Loucy (cell line): ENCODE results near the gene CYP27B1.
A peak's percentile ranks its signal among the peaks of the same experiment; 100 is the strongest.

Experiments used
- H2AFZ ChIP-seq: fragments of 200-600 bp; sonication (generic); 2 replicates; pipeline ENCODE4 v1.6.0; 2016; ENCODE audit warnings: antibody characterized with exemption, mild to moderate bottlenecking, low read length, moderate library complexity
- H3F3A ChIP-seq: fragments of 200-600 bp; 2 replicates; pipeline ENCODE4 v1.6.0; 2016; ENCODE audit warnings: antibody characterized with exemption, low read depth, mild to moderate bottlenecking
- H3K27me3 ChIP-seq: fragments of 200-600 bp; sonication (generic); 2 replicates; pipeline ENCODE4 v1.6.1; 2014; ENCODE audit warnings: low read length, mild to moderate bottlenecking; ENCODE audit not compliant: insufficient read depth, poor library complexity, severe bottlenecking
- H3K36me3 ChIP-seq: fragments of 200-600 bp; sonication (generic); 2 replicates; pipeline ENCODE4 v1.6.1; 2016; ENCODE audit warnings: low read length; ENCODE audit not compliant: insufficient read depth
- H3K4me1 ChIP-seq: fragments of 200-600 bp; sonication (generic); 2 replicates; pipeline ENCODE4 v1.5.1; 2014; ENCODE audit warnings: low read length, mild to moderate bottlenecking; ENCODE audit not compliant: insufficient read depth, poor library complexity, severe bottlenecking
- H3K4me2 ChIP-seq: fragments of 200-600 bp; sonication (generic); 2 replicates; pipeline ENCODE4 v1.6.0; 2014; ENCODE audit warnings: antibody characterized with exemption, low read length, low read depth, mild to moderate bottlenecking; ENCODE audit not compliant: poor library complexity, severe bottlenecking
- H3K4me3 ChIP-seq: fragments of 200-600 bp; sonication (generic); 2 replicates; pipeline ENCODE4 v1.5.1; 2014; ENCODE audit warnings: low read length, mild to moderate bottlenecking, mixed read lengths; ENCODE audit not compliant: poor library complexity, severe bottlenecking
- H3K79me2 ChIP-seq: fragments of 200-600 bp; sonication (generic); 2 replicates; pipeline ENCODE4 v1.6.1; 2014; ENCODE audit warnings: low read length; ENCODE audit not compliant: insufficient read depth
- H3K9ac ChIP-seq: fragments of 200-600 bp; sonication (generic); 2 replicates; pipeline ENCODE4 v1.6.0; 2014; ENCODE audit warnings: mild to moderate bottlenecking, low read depth, low read length, moderate library complexity; ENCODE audit not compliant: poor library complexity, severe bottlenecking
- H3K9me2 ChIP-seq: fragments of 200-600 bp; sonication (generic); replicated peaks from 2 replicates; pipeline ENCODE4 v1.6.1; 2016; ENCODE audit warnings: low read depth, low read length, mixed read lengths
- H3K9me3 ChIP-seq: fragments of 200-600 bp; sonication (generic); 2 replicates; pipeline ENCODE4 v1.6.1; 2014; ENCODE audit warnings: mild to moderate bottlenecking, antibody characterized with exemption, low read length, low read depth; ENCODE audit not compliant: insufficient read depth
- H4K20me1 ChIP-seq: fragments of 200-600 bp; sonication (generic); 2 replicates; pipeline ENCODE4 v1.6.0; 2014; ENCODE audit warnings: antibody characterized with exemption, low read length, mild to moderate bottlenecking; ENCODE audit not compliant: insufficient read depth, poor library complexity, severe bottlenecking
- EZH2phosphoT487 ChIP-seq: fragments of 200-600 bp; IDR thresholded peaks from 2 replicates; pipeline ENCODE4 v1.6.1; 2018; ENCODE audit warnings: antibody characterized with exemption, mild to moderate bottlenecking, moderate library complexity, borderline replicate concordance
- TF ChIP-seq, protein P1 (sequence below): fragments of 200-600 bp; sonication (generic); conservative IDR thresholded peaks from 2 replicates; pipeline ENCODE4 v1.5.1; 2014; ENCODE audit warnings: mild to moderate bottlenecking, antibody characterized with exemption, low read length

Gene CYP27B1

GRCh38 chr12:57803319-57803893 lies 36.5 kb upstream of the CYP27B1 start:
- no peaks in the 10 kb centered on the region for H3K4me1 ChIP-seq
- no peaks in the 10 kb centered on the region for H4K20me1 ChIP-seq
- no peak overlapping the region for H3K9ac ChIP-seq
- H3K27me3 ChIP-seq = no peaks in the 10 kb centered on the region
- no peak for TF ChIP-seq EZH2phosphoT487
- TF ChIP-seq, protein P1, sequence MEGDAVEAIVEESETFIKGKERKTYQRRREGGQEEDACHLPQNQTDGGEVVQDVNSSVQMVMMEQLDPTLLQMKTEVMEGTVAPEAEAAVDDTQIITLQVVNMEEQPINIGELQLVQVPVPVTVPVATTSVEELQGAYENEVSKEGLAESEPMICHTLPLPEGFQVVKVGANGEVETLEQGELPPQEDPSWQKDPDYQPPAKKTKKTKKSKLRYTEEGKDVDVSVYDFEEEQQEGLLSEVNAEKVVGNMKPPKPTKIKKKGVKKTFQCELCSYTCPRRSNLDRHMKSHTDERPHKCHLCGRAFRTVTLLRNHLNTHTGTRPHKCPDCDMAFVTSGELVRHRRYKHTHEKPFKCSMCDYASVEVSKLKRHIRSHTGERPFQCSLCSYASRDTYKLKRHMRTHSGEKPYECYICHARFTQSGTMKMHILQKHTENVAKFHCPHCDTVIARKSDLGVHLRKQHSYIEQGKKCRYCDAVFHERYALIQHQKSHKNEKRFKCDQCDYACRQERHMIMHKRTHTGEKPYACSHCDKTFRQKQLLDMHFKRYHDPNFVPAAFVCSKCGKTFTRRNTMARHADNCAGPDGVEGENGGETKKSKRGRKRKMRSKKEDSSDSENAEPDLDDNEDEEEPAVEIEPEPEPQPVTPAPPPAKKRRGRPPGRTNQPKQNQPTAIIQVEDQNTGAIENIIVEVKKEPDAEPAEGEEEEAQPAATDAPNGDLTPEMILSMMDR = peak; percentile 81
- H3K9me2 ChIP-seq = no peaks in the 10 kb centered on the region
- no peaks in the 10 kb centered on the region for H3K9me3 ChIP-seq
- no peak overlapping the region for H2AFZ ChIP-seq
- H3F3A ChIP-seq = no peaks in the 10 kb centered on the region
- H3K36me3 ChIP-seq = peaks cover 25% of the 10 kb centered on the region; the same call in 1 of the 2 replicates
- no peaks in the 10 kb centered on the region for H3K79me2 ChIP-seq
- no peak overlapping the region for H3K4me3 ChIP-seq
- H3K4me2 ChIP-seq = no peak overlapping the region

DNA sequence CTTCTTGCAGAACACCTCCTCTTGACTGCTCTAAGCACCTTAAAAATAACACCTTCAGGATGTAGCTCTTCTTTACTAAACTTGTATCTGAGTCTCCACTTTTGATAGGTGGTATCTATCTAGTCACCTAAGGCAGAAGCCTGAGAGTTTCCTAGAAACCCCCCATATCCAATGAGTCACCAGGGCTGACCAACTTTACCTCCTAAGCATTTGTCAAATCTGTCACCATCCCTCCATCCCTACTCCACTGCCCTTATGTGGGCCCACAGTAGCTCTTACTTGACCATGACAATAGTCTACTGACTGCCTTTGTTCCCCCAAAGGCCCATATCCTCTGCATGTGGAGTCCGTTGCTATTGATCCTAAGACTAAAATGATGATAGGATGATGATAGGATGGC lies 35.7 kb upstream of the CYP27B1 start:
- no peak overlapping the region for H2AFZ ChIP-seq
- no peak overlapping the region for H3K9ac ChIP-seq
- peaks cover 22% of the 10 kb centered on the region; the same call in 1 of the 2 replicates for H3K36me3 ChIP-seq
- H3K4me1 ChIP-seq = no peaks in the 10 kb centered on the region
- no peaks in the 10 kb centered on the region for H3K27me3 ChIP-seq
- TF ChIP-seq EZH2phosphoT487 = no peak
- TF ChIP-seq, protein P1 = no peak
- H3F3A ChIP-seq = no peaks in the 10 kb centered on the region
- no peaks in the 10 kb centered on the region for H3K79me2 ChIP-seq
- no peak overlapping the region for H3K4me3 ChIP-seq
- H3K4me2 ChIP-seq = no peak overlapping the region
- no peaks in the 10 kb centered on the region for H3K9me2 ChIP-seq
- H4K20me1 ChIP-seq = no peaks in the 10 kb centered on the region
- H3K9me3 ChIP-seq = no peaks in the 10 kb centered on the region

- no peak overlapping the region for H3K4me2 ChIP-seq
- H3K36me3 ChIP-seq = peaks cover 38% of the 10 kb centered on the region
- H3F3A ChIP-seq = no peaks in the 10 kb centered on the region
- H3K27me3 ChIP-seq = no peaks in the 10 kb centered on the region
- H3K9ac ChIP-seq = no peak overlapping the region
- H3K9me3 ChIP-seq = no peaks in the 10 kb centered on the region
- no peaks in the 10 kb centered on the region for H3K9me2 ChIP-seq
- H3K4me3 ChIP-seq = no peak overlapping the region
- no peaks in the 10 kb centered on the region for H4K20me1 ChIP-seq
- no peaks in the 10 kb centered on the region for H3K79me2 ChIP-seq
- TF ChIP-seq, protein P1 = no peak
- no peak for TF ChIP-seq EZH2phosphoT487
- H3K4me1 ChIP-seq = no peaks in the 10 kb centered on the region
- H2AFZ ChIP-seq = no peak overlapping the region
Observed at GRCh38 chr12:57800965-57801364, 34.1 kb upstream of the CYP27B1 start.
